GM23338 (cell line): ENCODE measurements around the gene COL8A1. TPM values are rescaled to one million over a fixed set of nuclear protein-coding genes. Genes with fewer than 3 reads are reported as not detected.

Experiments
- ATAC-seq: fragments of 200-7000 bp; cut with Tn5 transposase; 3 replicates; pipeline ENCODE4 v1.9.1; 2020
- DNase-seq: peaks from one replicate; pipeline ENCODE4 v3.0.0-alpha.2; 2015; ENCODE audit warnings: low spot score
- H2AFZ ChIP-seq: fragments of 200-600 bp; sonication (generic); 2 replicates; pipeline ENCODE4 v1.8.0; 2016; ENCODE audit warnings: antibody characterized with exemption, mild to moderate bottlenecking, moderate library complexity
- H3F3A ChIP-seq: fragments of 200-600 bp; sonication (generic); replicated peaks from 2 replicates; pipeline ENCODE4 v1.8.0; 2017; ENCODE audit warnings: antibody characterized with exemption, mixed run types, low read depth
- H3K27ac ChIP-seq: fragments of 200-600 bp; sonication (generic); 2 replicates; pipeline ENCODE4 v1.6.1; 2016; ENCODE audit warnings: low read depth
- H3K27me3 ChIP-seq: fragments of 200-600 bp; sonication (generic); 2 replicates; pipeline ENCODE4 v1.8.0; 2016; ENCODE audit warnings: mild to moderate bottlenecking, mixed run types, moderate library complexity; ENCODE audit not compliant: insufficient read depth
- H3K36me3 ChIP-seq: fragments of 200-600 bp; sonication (generic); 2 replicates; pipeline ENCODE4 v1.8.0; 2016; ENCODE audit warnings: mild to moderate bottlenecking; ENCODE audit not compliant: insufficient read depth
- H3K4me1 ChIP-seq: fragments of 200-600 bp; sonication (generic); 2 replicates; pipeline ENCODE4 v1.8.0; 2016; ENCODE audit warnings: mild to moderate bottlenecking, moderate library complexity; ENCODE audit not compliant: insufficient read depth
- H3K4me2 ChIP-seq: fragments of 200-600 bp; sonication (generic); 2 replicates; pipeline ENCODE4 v1.7.1; 2017; ENCODE audit warnings: mixed run types
- H3K4me3 ChIP-seq: fragments of 200-600 bp; sonication (generic); 2 replicates; pipeline ENCODE4 v1.6.1; 2016; ENCODE audit warnings: mixed run types
- H3K79me2 ChIP-seq: fragments of 200-600 bp; sonication (generic); replicated peaks from 2 replicates; pipeline ENCODE4 v1.8.0; 2017; ENCODE audit warnings: mild to moderate bottlenecking; ENCODE audit not compliant: insufficient read depth
- H3K9me2 ChIP-seq: fragments of 200-600 bp; sonication (generic); 2 replicates; pipeline ENCODE4 v1.8.0; 2017; ENCODE audit not compliant: insufficient read depth
- H4K20me1 ChIP-seq: fragments of 200-600 bp; sonication (generic); replicated peaks from 2 replicates; pipeline ENCODE4 v1.8.0; 2017; ENCODE audit warnings: mild to moderate bottlenecking; ENCODE audit not compliant: insufficient read depth
- H3K27ac Mint-ChIP-seq: 2 replicates; pipeline ENCODE4 v1.8.0; 2020; ENCODE audit warnings: inconsistent platforms, mild to moderate bottlenecking, moderate library complexity, mixed read lengths
- H3K27me3 Mint-ChIP-seq: 3 replicates; pipeline ENCODE4 v1.8.0; 2022; ENCODE audit warnings: low read depth, mild to moderate bottlenecking, moderate library complexity, mixed read lengths, inconsistent platforms; ENCODE audit not compliant: insufficient read depth, poor library complexity
- H3K36me3 Mint-ChIP-seq: 3 replicates; pipeline ENCODE4 v1.8.0; 2021; ENCODE audit warnings: low read depth, mild to moderate bottlenecking, inconsistent platforms, moderate library complexity, mixed read lengths
- H3K4me1 Mint-ChIP-seq: 3 replicates; pipeline ENCODE4 v1.8.0; 2020; ENCODE audit warnings: mild to moderate bottlenecking, inconsistent platforms, mixed read lengths
- H3K4me3 Mint-ChIP-seq: 3 replicates; pipeline ENCODE4 v1.8.0; 2021; ENCODE audit warnings: moderate library complexity, mild to moderate bottlenecking, inconsistent platforms, mixed read lengths
- H3K9me3 Mint-ChIP-seq: 3 replicates; pipeline ENCODE4 v1.8.0; 2020; ENCODE audit warnings: moderate library complexity, mild to moderate bottlenecking, inconsistent platforms, mixed read lengths
- CREB1 ChIP-seq: fragments of 250-450 bp; sonication (Bioruptor Pico); IDR thresholded peaks from 2 replicates; pipeline ENCODE4 v1.5.0; 2020; ENCODE audit warnings: low read depth, mild to moderate bottlenecking, moderate library complexity
- EZH2 ChIP-seq: fragments of 200-600 bp; sonication (generic); IDR thresholded peaks from one replicate; pipeline ENCODE4 v1.8.0; 2017; ENCODE audit warnings: antibody characterized with exemption, mild to moderate bottlenecking, low read depth; ENCODE audit not compliant: unreplicated experiment
- EZH2phosphoT487 ChIP-seq: fragments of 200-600 bp; sonication (generic); IDR thresholded peaks from one replicate; pipeline ENCODE4 v1.8.1; 2018; ENCODE audit warnings: antibody characterized with exemption; ENCODE audit not compliant: unreplicated experiment
- JUNB ChIP-seq: IDR thresholded peaks from one replicate; pipeline ENCODE4 v1.6.1; 2016; ENCODE audit warnings: antibody characterized with exemption; ENCODE audit not compliant: unreplicated experiment
- NANOG ChIP-seq: IDR thresholded peaks from 2 replicates; pipeline ENCODE4 v1.6.1; 2016; ENCODE audit warnings: antibody characterized with exemption, borderline replicate concordance
- POLR2AphosphoS5 ChIP-seq: IDR thresholded peaks from 2 replicates; pipeline ENCODE4 v1.6.1; 2016; ENCODE audit warnings: antibody characterized with exemption, low read depth
- STAT1 ChIP-seq: IDR thresholded peaks from one replicate; pipeline ENCODE4 v1.6.1; 2016; ENCODE audit warnings: antibody characterized with exemption; ENCODE audit not compliant: unreplicated experiment
- ZNF331 ChIP-seq: fragments of 250-450 bp; sonication (Bioruptor Pico); IDR thresholded peaks from 2 replicates; pipeline ENCODE4 v1.5.0; 2020; ENCODE audit warnings: low read depth, mild to moderate bottlenecking, moderate library complexity
- polyA plus RNA-seq: library from polyadenylated mRNA; unstranded; fragments of >200 nt; fragmentation: Nextera tagmentation; extraction: Ambion mirVana; gene quantifications from 2 replicates; pipeline ENCODE4 v1.2.1, GENCODE V29; 2016
- total RNA-seq: library from RNA; depleted of rRNA; stranded (reverse); fragments of >200 nt; shearing (Covaris generic); gene quantifications from 2 replicates; pipeline ENCODE4 v1.2.3, GENCODE V29; 2014
- TF ChIP-seq, protein P1 (sequence below): IDR thresholded peaks from one replicate; pipeline ENCODE4 v1.6.1; 2018; ENCODE audit warnings: antibody characterized with exemption; ENCODE audit not compliant: unreplicated experiment
- TF ChIP-seq, protein P2 (sequence below): IDR thresholded peaks from 2 replicates; pipeline ENCODE4 v1.6.1; 2016; ENCODE audit warnings: antibody characterized with exemption
- TF ChIP-seq, protein P3 (sequence below): fragments of 250-450 bp; sonication (Bioruptor Pico); IDR thresholded peaks from 2 replicates; pipeline ENCODE4 v1.5.0; 2020; ENCODE audit warnings: mild to moderate bottlenecking, moderate library complexity

COL8A1 gene
- total and polyA plus RNA-seq, 2 experiments from 2014 or later: 0.26 to 0.97 TPM

DNA sequence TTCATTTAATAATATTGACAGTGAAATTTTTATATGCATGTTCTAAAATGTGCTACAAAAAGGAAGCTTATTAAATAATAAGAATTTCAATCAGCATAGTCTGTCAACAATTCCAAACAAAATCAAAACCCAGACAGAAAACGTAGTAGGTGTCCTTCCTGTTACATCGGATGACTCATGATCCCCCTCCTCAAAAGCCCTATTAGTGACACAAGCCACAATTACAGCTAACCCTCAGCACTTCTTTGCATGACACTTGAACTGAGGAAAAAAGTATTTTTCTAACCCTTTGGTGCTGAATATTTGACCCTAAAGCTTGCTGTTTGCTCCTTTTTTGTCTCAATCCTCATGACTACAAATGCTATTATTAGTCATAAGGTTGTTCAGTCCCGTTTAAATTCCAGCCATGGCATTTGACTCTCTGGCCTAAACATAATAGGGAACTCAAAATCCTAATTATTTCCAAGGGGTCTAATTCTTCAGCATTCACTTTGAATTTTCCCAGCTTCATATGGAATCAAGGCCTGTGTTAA lies 78.1 kb downstream of the COL8A1 start:
- Histone ChIP-seq H3K9me2 (no peaks in the 10 kb centered on the region), H2AFZ (no peak overlapping the region), H3K36me3 (no peaks in the 10 kb centered on the region), H3K27ac (no peak overlapping the region), H3K4me3 (no peak overlapping the region), H3K79me2 (no peaks in the 10 kb centered on the region), H3K4me2 (no peak overlapping the region), H4K20me1 (no peaks in the 10 kb centered on the region), H3K4me1 (peaks cover 18% of the 10 kb centered on the region), H3K27me3 (no peaks in the 10 kb centered on the region), H3F3A (no peaks in the 10 kb centered on the region)
- no peaks in the 10 kb centered on the region for H3K9me3 Mint-ChIP-seq
- TF ChIP-seq, protein P1, sequence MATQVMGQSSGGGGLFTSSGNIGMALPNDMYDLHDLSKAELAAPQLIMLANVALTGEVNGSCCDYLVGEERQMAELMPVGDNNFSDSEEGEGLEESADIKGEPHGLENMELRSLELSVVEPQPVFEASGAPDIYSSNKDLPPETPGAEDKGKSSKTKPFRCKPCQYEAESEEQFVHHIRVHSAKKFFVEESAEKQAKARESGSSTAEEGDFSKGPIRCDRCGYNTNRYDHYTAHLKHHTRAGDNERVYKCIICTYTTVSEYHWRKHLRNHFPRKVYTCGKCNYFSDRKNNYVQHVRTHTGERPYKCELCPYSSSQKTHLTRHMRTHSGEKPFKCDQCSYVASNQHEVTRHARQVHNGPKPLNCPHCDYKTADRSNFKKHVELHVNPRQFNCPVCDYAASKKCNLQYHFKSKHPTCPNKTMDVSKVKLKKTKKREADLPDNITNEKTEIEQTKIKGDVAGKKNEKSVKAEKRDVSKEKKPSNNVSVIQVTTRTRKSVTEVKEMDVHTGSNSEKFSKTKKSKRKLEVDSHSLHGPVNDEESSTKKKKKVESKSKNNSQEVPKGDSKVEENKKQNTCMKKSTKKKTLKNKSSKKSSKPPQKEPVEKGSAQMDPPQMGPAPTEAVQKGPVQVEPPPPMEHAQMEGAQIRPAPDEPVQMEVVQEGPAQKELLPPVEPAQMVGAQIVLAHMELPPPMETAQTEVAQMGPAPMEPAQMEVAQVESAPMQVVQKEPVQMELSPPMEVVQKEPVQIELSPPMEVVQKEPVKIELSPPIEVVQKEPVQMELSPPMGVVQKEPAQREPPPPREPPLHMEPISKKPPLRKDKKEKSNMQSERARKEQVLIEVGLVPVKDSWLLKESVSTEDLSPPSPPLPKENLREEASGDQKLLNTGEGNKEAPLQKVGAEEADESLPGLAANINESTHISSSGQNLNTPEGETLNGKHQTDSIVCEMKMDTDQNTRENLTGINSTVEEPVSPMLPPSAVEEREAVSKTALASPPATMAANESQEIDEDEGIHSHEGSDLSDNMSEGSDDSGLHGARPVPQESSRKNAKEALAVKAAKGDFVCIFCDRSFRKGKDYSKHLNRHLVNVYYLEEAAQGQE: no peak
- no peak for TF ChIP-seq POLR2AphosphoS5
- TF ChIP-seq NANOG: no peak
- TF ChIP-seq CREB1: no peak
- TF ChIP-seq EZH2phosphoT487: no peak
- no peak for TF ChIP-seq STAT1
- no peak for TF ChIP-seq JUNB
- TF ChIP-seq, protein P2, sequence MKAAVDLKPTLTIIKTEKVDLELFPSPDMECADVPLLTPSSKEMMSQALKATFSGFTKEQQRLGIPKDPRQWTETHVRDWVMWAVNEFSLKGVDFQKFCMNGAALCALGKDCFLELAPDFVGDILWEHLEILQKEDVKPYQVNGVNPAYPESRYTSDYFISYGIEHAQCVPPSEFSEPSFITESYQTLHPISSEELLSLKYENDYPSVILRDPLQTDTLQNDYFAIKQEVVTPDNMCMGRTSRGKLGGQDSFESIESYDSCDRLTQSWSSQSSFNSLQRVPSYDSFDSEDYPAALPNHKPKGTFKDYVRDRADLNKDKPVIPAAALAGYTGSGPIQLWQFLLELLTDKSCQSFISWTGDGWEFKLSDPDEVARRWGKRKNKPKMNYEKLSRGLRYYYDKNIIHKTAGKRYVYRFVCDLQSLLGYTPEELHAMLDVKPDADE: no peak
- TF ChIP-seq ZNF331: no peak
- TF ChIP-seq, protein P3, sequence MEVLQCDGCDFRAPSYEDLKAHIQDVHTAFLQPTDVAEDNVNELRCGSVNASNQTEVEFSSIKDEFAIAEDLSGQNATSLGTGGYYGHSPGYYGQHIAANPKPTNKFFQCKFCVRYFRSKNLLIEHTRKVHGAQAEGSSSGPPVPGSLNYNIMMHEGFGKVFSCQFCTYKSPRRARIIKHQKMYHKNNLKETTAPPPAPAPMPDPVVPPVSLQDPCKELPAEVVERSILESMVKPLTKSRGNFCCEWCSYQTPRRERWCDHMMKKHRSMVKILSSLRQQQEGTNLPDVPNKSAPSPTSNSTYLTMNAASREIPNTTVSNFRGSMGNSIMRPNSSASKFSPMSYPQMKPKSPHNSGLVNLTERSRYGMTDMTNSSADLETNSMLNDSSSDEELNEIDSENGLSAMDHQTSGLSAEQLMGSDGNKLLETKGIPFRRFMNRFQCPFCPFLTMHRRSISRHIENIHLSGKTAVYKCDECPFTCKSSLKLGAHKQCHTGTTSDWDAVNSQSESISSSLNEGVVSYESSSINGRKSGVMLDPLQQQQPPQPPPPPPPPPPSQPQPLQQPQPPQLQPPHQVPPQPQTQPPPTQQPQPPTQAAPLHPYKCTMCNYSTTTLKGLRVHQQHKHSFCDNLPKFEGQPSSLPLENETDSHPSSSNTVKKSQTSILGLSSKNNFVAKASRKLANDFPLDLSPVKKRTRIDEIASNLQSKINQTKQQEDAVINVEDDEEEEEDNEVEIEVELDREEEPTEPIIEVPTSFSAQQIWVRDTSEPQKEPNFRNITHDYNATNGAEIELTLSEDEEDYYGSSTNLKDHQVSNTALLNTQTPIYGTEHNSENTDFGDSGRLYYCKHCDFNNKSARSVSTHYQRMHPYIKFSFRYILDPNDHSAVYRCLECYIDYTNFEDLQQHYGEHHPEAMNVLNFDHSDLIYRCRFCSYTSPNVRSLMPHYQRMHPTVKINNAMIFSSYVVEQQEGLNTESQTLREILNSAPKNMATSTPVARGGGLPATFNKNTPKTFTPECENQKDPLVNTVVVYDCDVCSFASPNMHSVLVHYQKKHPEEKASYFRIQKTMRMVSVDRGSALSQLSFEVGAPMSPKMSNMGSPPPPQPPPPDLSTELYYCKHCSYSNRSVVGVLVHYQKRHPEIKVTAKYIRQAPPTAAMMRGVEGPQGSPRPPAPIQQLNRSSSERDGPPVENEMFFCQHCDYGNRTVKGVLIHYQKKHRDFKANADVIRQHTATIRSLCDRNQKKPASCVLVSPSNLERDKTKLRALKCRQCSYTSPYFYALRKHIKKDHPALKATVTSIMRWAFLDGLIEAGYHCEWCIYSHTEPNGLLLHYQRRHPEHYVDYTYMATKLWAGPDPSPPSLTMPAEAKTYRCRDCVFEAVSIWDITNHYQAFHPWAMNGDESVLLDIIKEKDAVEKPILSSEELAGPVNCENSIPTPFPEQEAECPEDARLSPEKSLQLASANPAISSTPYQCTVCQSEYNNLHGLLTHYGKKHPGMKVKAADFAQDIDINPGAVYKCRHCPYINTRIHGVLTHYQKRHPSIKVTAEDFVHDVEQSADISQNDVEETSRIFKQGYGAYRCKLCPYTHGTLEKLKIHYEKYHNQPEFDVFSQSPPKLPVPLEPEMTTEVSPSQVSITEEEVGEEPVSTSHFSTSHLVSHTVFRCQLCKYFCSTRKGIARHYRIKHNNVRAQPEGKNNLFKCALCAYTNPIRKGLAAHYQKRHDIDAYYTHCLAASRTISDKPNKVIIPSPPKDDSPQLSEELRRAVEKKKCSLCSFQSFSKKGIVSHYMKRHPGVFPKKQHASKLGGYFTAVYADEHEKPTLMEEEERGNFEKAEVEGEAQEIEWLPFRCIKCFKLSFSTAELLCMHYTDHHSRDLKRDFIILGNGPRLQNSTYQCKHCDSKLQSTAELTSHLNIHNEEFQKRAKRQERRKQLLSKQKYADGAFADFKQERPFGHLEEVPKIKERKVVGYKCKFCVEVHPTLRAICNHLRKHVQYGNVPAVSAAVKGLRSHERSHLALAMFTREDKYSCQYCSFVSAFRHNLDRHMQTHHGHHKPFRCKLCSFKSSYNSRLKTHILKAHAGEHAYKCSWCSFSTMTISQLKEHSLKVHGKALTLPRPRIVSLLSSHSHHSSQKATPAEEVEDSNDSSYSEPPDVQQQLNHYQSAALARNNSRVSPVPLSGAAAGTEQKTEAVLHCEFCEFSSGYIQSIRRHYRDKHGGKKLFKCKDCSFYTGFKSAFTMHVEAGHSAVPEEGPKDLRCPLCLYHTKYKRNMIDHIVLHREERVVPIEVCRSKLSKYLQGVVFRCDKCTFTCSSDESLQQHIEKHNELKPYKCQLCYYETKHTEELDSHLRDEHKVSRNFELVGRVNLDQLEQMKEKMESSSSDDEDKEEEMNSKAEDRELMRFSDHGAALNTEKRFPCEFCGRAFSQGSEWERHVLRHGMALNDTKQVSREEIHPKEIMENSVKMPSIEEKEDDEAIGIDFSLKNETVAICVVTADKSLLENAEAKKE: no peak
- no peak for TF ChIP-seq EZH2
- peak; percentile 10 for DNase-seq
- H3K36me3 Mint-ChIP-seq: no peaks in the 10 kb centered on the region
- H3K4me3 Mint-ChIP-seq: no peak overlapping the region
- peaks cover 29% of the 10 kb centered on the region; the same call in 2 of the 3 replicates for H3K4me1 Mint-ChIP-seq
- no peak for ATAC-seq
- H3K27me3 Mint-ChIP-seq: no peaks in the 10 kb centered on the region
- 0 out of 2 replicates have a peak overlapping the region, but pooled peaks have one; percentile 24 for H3K27ac Mint-ChIP-seq
